Spleen (tissue), 11 donors: ENCODE measurements around the gene SYF2. TPM values are rescaled to one million over a fixed set of nuclear protein-coding genes. Genes with fewer than 3 reads are reported as not detected.

Source experiments
- DNase-seq: peaks from one replicate; pipeline ENCODE4 v3.0.0-alpha.2; 2020
- H3K27ac ChIP-seq, 8 donors: fragments of 200-600 bp; sonication (generic) in 7 of 8; 1 replicate in 4 of 8; 2 replicates in 4 of 8; pipeline versions ENCODE4 v1.5.0 to v1.8.0; 2016 to 2021; ENCODE audit warnings: inconsistent platforms in 4 of 8, mild to moderate bottlenecking in 4 of 8, moderate library complexity in 1 of 8
- H3K27me3 ChIP-seq, 7 donors: fragments of 200-600 bp; sonication (generic) in 6 of 7; replicated peaks in 1 of 7; 1 replicate in 4 of 7; 2 replicates in 3 of 7; pipeline versions ENCODE4 v1.5.0 to v1.8.0; 2016 to 2021; ENCODE audit warnings: inconsistent platforms in 3 of 7, mild to moderate bottlenecking in 1 of 7
- H3K36me3 ChIP-seq, 6 donors: fragments of 200-600 bp; sonication (generic) in 5 of 6; 1 replicate in 4 of 6; 2 replicates in 2 of 6; pipeline versions ENCODE4 v1.5.0 to v1.8.0; 2016 to 2021; ENCODE audit warnings: inconsistent platforms in 2 of 6
- H3K4me1 ChIP-seq, 6 donors: fragments of 200-600 bp; sonication (generic) in 5 of 6; 1 replicate in 3 of 6; 2 replicates in 3 of 6; pipeline versions ENCODE4 v1.5.0 to v1.8.0; 2016 to 2021; ENCODE audit warnings: inconsistent platforms in 3 of 6
- H3K4me3 ChIP-seq, 8 donors: fragments of 200-600 bp; sonication (generic) in 7 of 8; 1 replicate in 4 of 8; 2 replicates in 4 of 8; pipeline versions ENCODE4 v1.5.0 to v1.8.0; 2016 to 2021; ENCODE audit warnings: inconsistent platforms in 4 of 8, mild to moderate bottlenecking in 4 of 8, moderate library complexity in 2 of 8
- H3K9me3 ChIP-seq, 8 donors: fragments of 200-600 bp; sonication (generic) in 7 of 8; 1 replicate in 4 of 8; 2 replicates in 4 of 8; pipeline versions ENCODE4 v1.5.0 to v1.8.0; 2016 to 2021; ENCODE audit warnings: inconsistent platforms in 4 of 8
- POLR2A ChIP-seq, 3 donors: fragments of 450-650 bp; IDR thresholded peaks; one replicate each; pipeline ENCODE4 v1.5.1; 2017; ENCODE audit warnings: antibody characterized with exemption in 3 of 3, mild to moderate bottlenecking in 1 of 3
- POLR2AphosphoS5 ChIP-seq, 3 donors: sonication (generic); formaldehyde crosslinking; IDR thresholded peaks; one replicate each; pipeline ENCODE4 v1.5.1; 2017; ENCODE audit warnings: antibody characterized with exemption in 3 of 3
- WGBS, 5 donors: extraction: QIAGEN DNeasy Blood & Tissue Kit in 3 of 5; methylation state at CpG; one replicate each; pipeline versions ENCODE4 v1.1.5 to v1.1.7; 2013 to 2018; 5-methylcytosine and 5-hydroxymethylcytosine counted together
- intact Hi-C: fragments of 100-400 bp; cut with DNase I; formaldehyde crosslinking; loops from one replicate; pipeline ENCODE4 v1.15.0; 2023; ENCODE audit warnings: low total_unique reads
- polyA plus RNA-seq, 3 donors: library from polyadenylated mRNA; stranded (reverse); fragments of 200-250 nt; gene quantifications; one replicate each; pipeline ENCODE4 v1.2.1, GENCODE V29; 2013
- total RNA-seq, 7 donors: library from RNA; depleted of rRNA in 3 of 7; stranded (reverse); fragments of >200 nt in 3 of 7; fragmentation: NEBNext Ultra II Directional in 4 of 7; extraction: Animal tissue kit (Norgen Biotek cat#: 25700) in 4 of 7; gene quantifications; one replicate each; pipeline versions ENCODE4 v1.1.0 to v1.2.1, GENCODE V29; 2016 to 2021
- TF ChIP-seq, protein P1 (sequence below), 11 experiments: fragments of 200-600 bp in 7 of 11; fragments of 450-650 bp in 4 of 11; sonication (generic) in 4 of 11; IDR thresholded peaks in 8 of 11; conservative IDR thresholded peaks in 3 of 11; 1 replicate in 7 of 11; 2 replicates in 4 of 11; pipeline versions ENCODE4 v1.4.0 to v1.8.0; 2016 to 2021; ENCODE audit warnings: antibody characterized with exemption in 11 of 11, inconsistent platforms in 4 of 11, mild to moderate bottlenecking in 1 of 11
- donor health status: healthy with polysubstance abuse.
- donor health status: DM: no; HTN: no; CAD: no; lungs with moderate emphysema.
- donor health status: DM: no; HTN: no; CAD: no.
- donor health status: Bipolar disorder and iron deficiency.
- donor health status: healthy.
- donor health status: DM: no; HTN: no; CAD: no.
- donor health status: DM: yes; HTN: yes; CAD: no.

SYF2 gene
- total and polyA plus RNA-seq, 10 donors = 38.1 to 98.3 (median 50.7) TPM

DNA sequence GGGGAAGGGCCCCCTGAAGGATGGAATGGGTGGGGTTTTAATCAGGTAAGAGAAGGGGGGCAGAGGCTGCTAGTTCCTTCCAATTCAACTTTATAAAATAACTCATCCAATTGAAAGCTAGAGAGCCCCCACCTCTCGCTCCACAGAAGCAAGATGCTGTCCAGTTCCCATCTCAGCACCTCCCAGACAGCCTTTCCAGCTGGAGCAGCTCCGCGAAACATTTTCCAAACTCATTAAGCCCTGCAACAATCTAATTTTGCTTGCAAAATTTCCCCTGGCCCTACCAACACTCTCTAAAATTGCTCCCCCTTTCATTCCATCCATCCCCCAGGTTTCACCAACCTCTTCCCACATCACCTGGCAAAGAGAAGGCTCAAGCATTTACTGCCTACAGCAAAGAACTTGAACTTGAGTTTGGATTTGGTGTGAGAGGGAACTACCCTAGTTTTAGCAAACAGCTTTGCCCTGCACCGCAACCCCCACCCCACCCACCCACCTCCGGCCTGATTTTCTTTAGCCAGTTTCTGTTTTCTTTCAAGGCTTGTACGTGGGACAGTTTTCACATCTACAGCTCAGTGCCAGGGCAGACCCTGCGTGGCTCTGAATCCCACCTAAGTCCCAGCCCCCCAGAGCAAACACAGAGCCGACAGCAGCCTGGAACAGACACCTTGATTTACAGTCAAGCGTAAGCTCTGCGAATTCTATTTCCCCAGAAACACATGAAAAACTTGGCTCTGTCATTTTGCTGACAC lies 46.7 kb downstream of the SYF2 start:
- Histone ChIP-seq H3K9me3 (no peaks in the 10 kb centered on the region), H3K4me3 (no peak overlapping the region), H3K36me3 (no peaks in the 10 kb centered on the region), H3K4me1 (no peaks in the 10 kb centered on the region), H3K27me3 (peaks cover 0 to 24% (median 0%) of the 10 kb centered on the region in 7 donors), H3K27ac (no peak overlapping the region)
- no peak for DNase-seq
- WGBS, 5 donors = 48 to 61% (median 50%) methylated on average over 10 of the region's 10 CpGs
- TF ChIP-seq, protein P1, sequence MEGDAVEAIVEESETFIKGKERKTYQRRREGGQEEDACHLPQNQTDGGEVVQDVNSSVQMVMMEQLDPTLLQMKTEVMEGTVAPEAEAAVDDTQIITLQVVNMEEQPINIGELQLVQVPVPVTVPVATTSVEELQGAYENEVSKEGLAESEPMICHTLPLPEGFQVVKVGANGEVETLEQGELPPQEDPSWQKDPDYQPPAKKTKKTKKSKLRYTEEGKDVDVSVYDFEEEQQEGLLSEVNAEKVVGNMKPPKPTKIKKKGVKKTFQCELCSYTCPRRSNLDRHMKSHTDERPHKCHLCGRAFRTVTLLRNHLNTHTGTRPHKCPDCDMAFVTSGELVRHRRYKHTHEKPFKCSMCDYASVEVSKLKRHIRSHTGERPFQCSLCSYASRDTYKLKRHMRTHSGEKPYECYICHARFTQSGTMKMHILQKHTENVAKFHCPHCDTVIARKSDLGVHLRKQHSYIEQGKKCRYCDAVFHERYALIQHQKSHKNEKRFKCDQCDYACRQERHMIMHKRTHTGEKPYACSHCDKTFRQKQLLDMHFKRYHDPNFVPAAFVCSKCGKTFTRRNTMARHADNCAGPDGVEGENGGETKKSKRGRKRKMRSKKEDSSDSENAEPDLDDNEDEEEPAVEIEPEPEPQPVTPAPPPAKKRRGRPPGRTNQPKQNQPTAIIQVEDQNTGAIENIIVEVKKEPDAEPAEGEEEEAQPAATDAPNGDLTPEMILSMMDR (IDR thresholded peaks at IDR 0.05 in 8 of 11, conservative IDR thresholded peaks at IDR 0.05 in 3 of 11) = no peak
- no peak for TF ChIP-seq POLR2AphosphoS5 (IDR thresholded peaks at IDR 0.05)
- no peak for TF ChIP-seq POLR2A (IDR thresholded peaks at IDR 0.05)
- intact Hi-C loops = no loop called here

DNA sequence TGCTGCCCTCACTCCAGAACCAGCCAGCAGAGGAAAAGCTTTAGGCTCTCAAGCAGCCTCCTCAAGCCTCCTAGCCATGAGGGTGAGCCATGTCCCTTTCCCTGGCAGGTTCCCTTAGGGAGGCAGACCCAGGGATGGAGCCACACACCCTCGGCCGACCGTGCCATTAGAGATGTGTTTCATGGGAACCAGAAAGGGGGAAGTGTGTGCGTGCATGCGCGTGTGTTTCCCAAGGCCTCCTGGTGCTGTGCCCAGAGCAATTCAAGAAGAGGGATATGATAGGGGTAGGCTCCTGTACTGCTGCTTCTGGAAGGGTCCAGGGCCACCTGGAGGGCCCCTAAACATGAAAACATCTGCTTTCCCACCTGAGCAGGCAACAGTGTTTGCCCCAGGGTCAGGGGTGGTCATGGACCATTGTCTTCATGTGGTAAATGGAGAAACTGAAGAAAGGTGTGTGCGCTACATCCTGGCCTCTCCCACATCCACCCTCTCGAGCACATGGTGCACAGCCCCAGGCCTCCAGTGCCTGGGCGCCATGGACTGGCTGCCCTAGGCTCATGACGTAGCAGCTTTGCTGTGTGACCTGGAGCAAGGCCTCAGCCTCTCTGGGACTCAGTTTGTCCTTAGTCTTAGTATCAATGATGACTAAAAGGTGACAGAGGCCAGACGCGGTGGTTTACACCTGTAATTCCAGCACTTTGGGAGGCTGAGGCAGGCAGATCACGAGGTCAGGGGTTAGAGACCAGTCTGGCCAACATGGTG lies 48.1 kb downstream of the SYF2 start:
- Histone ChIP-seq H3K27me3 (peaks cover 0 to 24% (median 0%) of the 10 kb centered on the region in 7 donors), H3K4me1 (no peaks in the 10 kb centered on the region), H3K36me3 (no peaks in the 10 kb centered on the region), H3K9me3 (no peaks in the 10 kb centered on the region), H3K4me3 (no peak overlapping the region), H3K27ac (no peak overlapping the region)
- DNase-seq = no peak
- 53 to 83% (median 75%) methylated on average over 6 to 13 of the region's 13 CpGs for whole genome bisulfite sequencing, 5 donors
- TF ChIP-seq POLR2A (IDR thresholded peaks at IDR 0.05) (no peak), POLR2AphosphoS5 (IDR thresholded peaks at IDR 0.05) (no peak)
- TF ChIP-seq, protein P1 (IDR thresholded peaks at IDR 0.05 in 8 of 11, conservative IDR thresholded peaks at IDR 0.05 in 3 of 11) = no peak
- intact Hi-C loops = no loop called here

DNA sequence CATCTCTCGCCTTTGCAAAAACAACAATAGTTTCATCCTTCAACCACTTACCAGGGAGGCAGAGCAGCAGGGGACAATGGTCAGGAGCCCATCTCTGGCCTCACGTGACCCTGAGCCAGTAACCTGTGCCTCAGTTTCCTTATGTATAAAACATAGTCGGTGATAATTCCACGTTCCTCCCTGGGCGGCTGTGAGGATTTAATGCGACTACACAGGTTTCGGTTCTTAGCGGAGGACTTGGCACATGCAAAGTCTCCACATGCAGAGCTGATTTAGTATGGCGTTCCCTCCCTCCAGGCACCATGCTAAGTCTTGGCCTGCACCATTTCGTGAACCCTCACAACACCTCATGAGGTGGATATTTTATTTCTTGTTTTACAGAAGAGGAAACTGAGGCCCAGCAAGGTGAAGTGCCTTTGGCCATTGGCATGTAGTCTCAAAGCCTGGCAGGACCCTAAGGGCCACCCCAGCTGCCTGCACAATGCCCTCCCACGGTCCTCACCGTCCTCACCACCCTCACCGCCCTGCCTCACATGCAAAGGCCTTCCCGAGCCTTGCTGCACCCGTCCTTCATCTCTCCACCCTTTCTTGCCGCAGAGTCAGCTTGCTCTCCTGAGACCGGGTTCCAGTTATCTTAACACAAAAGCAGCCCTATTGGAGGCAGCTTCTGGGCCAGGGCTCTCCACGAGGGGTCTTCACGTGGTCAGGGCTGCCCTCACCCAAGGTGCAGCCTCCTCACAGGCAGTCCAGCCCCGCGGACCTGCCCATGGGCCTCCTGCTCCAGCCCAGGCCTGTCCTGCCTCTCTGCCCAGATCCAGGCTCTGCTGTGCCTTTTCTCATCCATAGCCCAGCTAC lies 48.9 kb downstream of the SYF2 start:
- H3K9me3 ChIP-seq = no peaks in the 10 kb centered on the region
- TF ChIP-seq, protein P1 (IDR thresholded peaks at IDR 0.05 in 8 of 11, conservative IDR thresholded peaks at IDR 0.05 in 3 of 11) = no peak
- TF ChIP-seq POLR2AphosphoS5 (IDR thresholded peaks at IDR 0.05) (no peak), POLR2A (IDR thresholded peaks at IDR 0.05) (no peak)
- H3K27ac ChIP-seq = no peak overlapping the region
- no peak for DNase-seq
- no peaks in the 10 kb centered on the region for H3K4me1 ChIP-seq
- peaks cover 0 to 24% (median 0%) of the 10 kb centered on the region in 7 donors for H3K27me3 ChIP-seq
- H3K36me3 ChIP-seq = no peaks in the 10 kb centered on the region
- WGBS, 5 donors = 85 to 93% (median 91%) methylated on average over 21 of the region's 21 CpGs
- no peak overlapping the region for H3K4me3 ChIP-seq
- intact Hi-C loops = no loop called here
